NCI-H345 treated with DMSO at 0.1 percent for 48 hours (cell line): Measurements from ENCODE around the gene SVEP1.
"Not testable (repeated sequence)": the region's sequence is repeated elsewhere in the genome, so short reads cannot be mapped to it uniquely, and the experiment has no call there.

ENCODE experiments used
- DNase-seq: peaks from one replicate; lab custom pipeline; 2025; ENCODE audit not compliant: unreplicated experiment; lab: John Stamatoyannopoulos, UW

Gene SVEP1

GRCh38 chr9:110451726-110452125 is 127.8 kb downstream of the SVEP1 start:
- DNase-seq: no peak

- no peak for DNase-seq
Measured at GRCh38 chr9:110447476-110447875, 132.1 kb downstream of the SVEP1 start.

- DNase-seq: no peak
Measured at GRCh38 chr9:110446171-110446570, 133.4 kb downstream of the SVEP1 start.

- no peak for DNase-seq
Measured at GRCh38 chr9:110444911-110445310, 134.6 kb downstream of the SVEP1 start.

- DNase-seq: no peak
Measured at GRCh38 chr9:110443866-110444220, 135.7 kb downstream of the SVEP1 start.

GRCh38 chr9:110443146-110443865 is 136.2 kb downstream of the SVEP1 start:
- DNase-seq: peak; percentile 70

GRCh38 chr9:110440796-110441195 is 138.7 kb downstream of the SVEP1 start:
- DNase-seq: no peak

- DNase-seq: no peak
Measured at GRCh38 chr9:110440172-110440571, 139.4 kb downstream of the SVEP1 start.

GRCh38 chr9:110432253-110432652 is 147.3 kb downstream of the SVEP1 start:
- no peak for DNase-seq

GRCh38 chr9:110429453-110429852 is 150.1 kb downstream of the SVEP1 start:
- no peak for DNase-seq

GRCh38 chr9:110427497-110428104 is 151.9 kb downstream of the SVEP1 start:
- DNase-seq: no peak

GRCh38 chr9:110426052-110426709 is 153.4 kb downstream of the SVEP1 start:
- DNase-seq: no peak

- DNase-seq: no peak
Measured at GRCh38 chr9:110414471-110414870, 165.1 kb downstream of the SVEP1 start.

GRCh38 chr9:110410961-110411360 is 168.6 kb downstream of the SVEP1 start:
- no peak for DNase-seq

GRCh38 chr9:110408598-110408997 is 170.9 kb downstream of the SVEP1 start:
- DNase-seq: no peak

- no peak for DNase-seq
Measured at GRCh38 chr9:110405858-110406443, 173.6 kb downstream of the SVEP1 start.

GRCh38 chr9:110404473-110404872 is 175.1 kb downstream of the SVEP1 start:
- DNase-seq: no peak

GRCh38 chr9:110399983-110400382 is 179.6 kb downstream of the SVEP1 start:
- DNase-seq: no peak

- DNase-seq: not testable (repeated sequence)
Measured at GRCh38 chr9:110398992-110399391, 180.5 kb downstream of the SVEP1 start.

- no peak for DNase-seq
Measured at GRCh38 chr9:110391826-110392485, 187.6 kb downstream of the SVEP1 start.

GRCh38 chr9:110389148-110389750 is 190.3 kb downstream of the SVEP1 start:
- no peak for DNase-seq
